Measurements from ENCODE around the gene MTMR1.

MTMR1 gene

GRCh38 chrX:150692831-150693724, at the start of gene MTMR1:
TSS of gene MTMR1 (plus strand) at chrX:150693396. CDS start at chrX:150693531, 135 bp downstream.
- DNase-seq (ENCODE audit: low read depth in 3 of 3) = peak in 2 of 3 experiments; percentile 33 to 38

GRCh38 chrX:150643958-150644357, 49.2 kb upstream of the MTMR1 start:
- DNase-seq (ENCODE audit: low read depth in 3 of 3) = no peak

GRCh38 chrX:150644422-150644821, 48.8 kb upstream of the MTMR1 start:
- DNase-seq (ENCODE audit: low read depth in 3 of 3) = no peak

- DNase-seq (ENCODE audit: low read depth in 3 of 3) = no peak
Observed at GRCh38 chrX:150647331-150647730, 45.9 kb upstream of the MTMR1 start.

GRCh38 chrX:150648296-150648940, 44.8 kb upstream of the MTMR1 start:
- no peak for DNase-seq (ENCODE audit: low read depth in 3 of 3)

- no peak for DNase-seq (ENCODE audit: low read depth in 3 of 3)
Observed at GRCh38 chrX:150649096-150649870, 43.9 kb upstream of the MTMR1 start.

GRCh38 chrX:150651906-150652305, 41.3 kb upstream of the MTMR1 start:
- no peak for DNase-seq (ENCODE audit: low read depth in 3 of 3)

- DNase-seq (ENCODE audit: low read depth in 3 of 3) = no peak
Observed at GRCh38 chrX:150655788-150656187, 37.4 kb upstream of the MTMR1 start.

- DNase-seq (ENCODE audit: low read depth in 3 of 3) = no peak
Observed at GRCh38 chrX:150663073-150663472, 30.1 kb upstream of the MTMR1 start.

- no peak for DNase-seq (ENCODE audit: low read depth in 3 of 3)
Observed at GRCh38 chrX:150664290-150664689, 28.9 kb upstream of the MTMR1 start.

- no peak for DNase-seq (ENCODE audit: low read depth in 3 of 3)
Observed at GRCh38 chrX:150676221-150676620, 17.0 kb upstream of the MTMR1 start.

GRCh38 chrX:150680974-150681373, 12.2 kb upstream of the MTMR1 start:
- no peak for DNase-seq (ENCODE audit: low read depth in 3 of 3)

GRCh38 chrX:150683112-150683511, 10.1 kb upstream of the MTMR1 start:
- no peak for DNase-seq (ENCODE audit: low read depth in 3 of 3)

- no peak for DNase-seq (ENCODE audit: low read depth in 3 of 3)
Observed at GRCh38 chrX:150683536-150684146, 9.6 kb upstream of the MTMR1 start.

- no peak for DNase-seq (ENCODE audit: low read depth in 3 of 3)
Observed at GRCh38 chrX:150688911-150689451, 4.2 kb upstream of the MTMR1 start.

- no peak for DNase-seq (ENCODE audit: low read depth in 3 of 3)
Observed at GRCh38 chrX:150690126-150690525, 3.1 kb upstream of the MTMR1 start.

GRCh38 chrX:150692296-150692695, 900 bp upstream of the MTMR1 start:
- no peak for DNase-seq (ENCODE audit: low read depth in 3 of 3)

GRCh38 chrX:150693725-150694574, 754 bp downstream of the MTMR1 start:
- peak in 1 of 3 experiments; percentile 72 for DNase-seq (ENCODE audit: low read depth in 3 of 3)

- DNase-seq (ENCODE audit: low read depth in 3 of 3) = no peak
Observed at GRCh38 chrX:150694738-150695410, 1.7 kb downstream of the MTMR1 start.

- no peak for DNase-seq (ENCODE audit: low read depth in 3 of 3)
Observed at GRCh38 chrX:150696331-150696730, 3.1 kb downstream of the MTMR1 start.

Data from stimulated activated CD4-positive, alpha-beta T cell treated with anti-CD3 and anti-CD28 coated beads, TNF-alpha, amount 100 ng/mL, for 24 hours (primary cell).